Neural crest cell (in vitro differentiated cells): ENCODE data around the gene NOTUM. TPM values are rescaled to one million over a fixed set of nuclear protein-coding genes. Genes with fewer than 3 reads are reported as not detected.
A peak's percentile ranks its signal among the peaks of the same experiment; 100 is the strongest.
"Not testable (repeated sequence)": the region's sequence is repeated elsewhere in the genome, so short reads cannot be mapped to it uniquely, and the experiment has no call there.

Source experiments
- DNase-seq: peaks from one replicate; pipeline ENCODE4 v3.0.0; 2021; ENCODE audit warnings: low read depth, mixed read lengths, low spot score
- H3K27ac Mint-ChIP-seq: one replicate; pipeline ENCODE4 v1.8.0; 2021; ENCODE audit warnings: mild to moderate bottlenecking, mixed read lengths; ENCODE audit not compliant: unreplicated experiment
- H3K27me3 Mint-ChIP-seq: 2 replicates; pipeline ENCODE4 v1.8.0; 2021; ENCODE audit warnings: low read depth, mild to moderate bottlenecking, mixed read lengths
- H3K36me3 Mint-ChIP-seq: 2 replicates; pipeline ENCODE4 v1.8.0; 2021; ENCODE audit warnings: low read depth, mild to moderate bottlenecking, mixed read lengths
- H3K4me1 Mint-ChIP-seq: 2 replicates; pipeline ENCODE4 v1.8.0; 2021; ENCODE audit warnings: mixed read lengths
- H3K4me3 Mint-ChIP-seq: one replicate; pipeline ENCODE4 v1.8.0; 2021; ENCODE audit warnings: mild to moderate bottlenecking, mixed read lengths
- H3K9me3 Mint-ChIP-seq: 2 replicates; pipeline ENCODE4 v1.8.0; 2021; ENCODE audit warnings: mixed read lengths
- total RNA-seq: library from RNA; stranded (reverse); gene quantifications from 2 replicates; pipeline ENCODE4 v1.2.1, GENCODE V29; 2021
- TF ChIP-seq, protein P1 (sequence below): fragments of 200-600 bp; sonication (generic); conservative IDR thresholded peaks from 2 replicates; pipeline ENCODE4 v1.5.0; 2021; ENCODE audit warnings: antibody characterized with exemption, mild to moderate bottlenecking

The NOTUM gene
- total RNA-seq, 1 donor from 2014 or later: 6.3 TPM

- TF ChIP-seq, protein P1, sequence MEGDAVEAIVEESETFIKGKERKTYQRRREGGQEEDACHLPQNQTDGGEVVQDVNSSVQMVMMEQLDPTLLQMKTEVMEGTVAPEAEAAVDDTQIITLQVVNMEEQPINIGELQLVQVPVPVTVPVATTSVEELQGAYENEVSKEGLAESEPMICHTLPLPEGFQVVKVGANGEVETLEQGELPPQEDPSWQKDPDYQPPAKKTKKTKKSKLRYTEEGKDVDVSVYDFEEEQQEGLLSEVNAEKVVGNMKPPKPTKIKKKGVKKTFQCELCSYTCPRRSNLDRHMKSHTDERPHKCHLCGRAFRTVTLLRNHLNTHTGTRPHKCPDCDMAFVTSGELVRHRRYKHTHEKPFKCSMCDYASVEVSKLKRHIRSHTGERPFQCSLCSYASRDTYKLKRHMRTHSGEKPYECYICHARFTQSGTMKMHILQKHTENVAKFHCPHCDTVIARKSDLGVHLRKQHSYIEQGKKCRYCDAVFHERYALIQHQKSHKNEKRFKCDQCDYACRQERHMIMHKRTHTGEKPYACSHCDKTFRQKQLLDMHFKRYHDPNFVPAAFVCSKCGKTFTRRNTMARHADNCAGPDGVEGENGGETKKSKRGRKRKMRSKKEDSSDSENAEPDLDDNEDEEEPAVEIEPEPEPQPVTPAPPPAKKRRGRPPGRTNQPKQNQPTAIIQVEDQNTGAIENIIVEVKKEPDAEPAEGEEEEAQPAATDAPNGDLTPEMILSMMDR: no peak
- no peaks in the 10 kb centered on the region for H3K36me3 Mint-ChIP-seq
- H3K9me3 Mint-ChIP-seq: no peaks in the 10 kb centered on the region
- peak overlapping the region; percentile 29 for H3K4me3 Mint-ChIP-seq
- peaks cover 23% of the 10 kb centered on the region for H3K27me3 Mint-ChIP-seq
- no peak for DNase-seq
- no peak overlapping the region for H3K27ac Mint-ChIP-seq
- peaks cover 9% of the 10 kb centered on the region for H3K4me1 Mint-ChIP-seq
Measured at GRCh38 chr17:81956607-81957589, 4.1 kb downstream of the NOTUM start.

DNA sequence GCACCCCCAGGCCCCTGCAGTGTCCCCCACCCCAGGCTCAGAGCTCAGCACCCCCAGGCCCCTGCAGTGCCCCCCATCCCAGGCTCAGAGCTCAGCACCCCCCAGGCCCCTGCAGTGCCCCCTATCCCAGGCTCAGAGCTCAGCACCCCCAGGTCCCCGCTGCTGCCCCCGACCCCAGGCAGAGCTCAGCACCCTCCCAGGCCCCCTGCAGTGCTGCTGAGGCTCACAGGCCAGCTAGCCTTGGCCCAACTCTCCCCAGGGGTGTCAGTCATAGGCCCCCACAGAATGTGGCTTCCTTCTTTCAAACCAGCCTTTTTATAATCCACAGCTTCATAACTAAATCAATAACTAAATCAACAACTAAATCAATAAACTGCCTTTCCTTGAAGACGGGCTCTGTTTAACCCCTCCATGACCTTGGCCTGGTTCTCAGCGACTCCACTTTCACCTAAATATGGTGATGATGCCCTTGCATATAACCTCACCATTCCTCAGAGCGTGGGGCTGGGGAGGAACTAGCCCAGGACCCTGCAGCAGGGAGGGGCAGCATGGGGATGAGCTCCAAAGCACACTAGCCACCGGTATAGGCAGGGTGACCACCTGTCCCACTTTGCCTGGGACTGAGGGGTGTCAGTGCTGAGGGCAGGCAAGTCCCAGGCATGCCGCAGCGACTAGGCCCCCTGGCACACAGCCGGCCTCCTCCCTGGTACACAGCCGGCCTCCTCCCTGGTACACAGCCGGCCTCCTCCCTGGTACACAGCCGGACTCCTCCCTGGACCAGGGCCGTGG is 5.0 kb downstream of the NOTUM start:
- H3K27ac Mint-ChIP-seq: peak overlapping the region; percentile 27
- no peak overlapping the region for H3K4me3 Mint-ChIP-seq
- H3K36me3 Mint-ChIP-seq: no peaks in the 10 kb centered on the region
- TF ChIP-seq, protein P1: no peak
- no peak for DNase-seq
- peaks cover 13% of the 10 kb centered on the region for H3K4me1 Mint-ChIP-seq
- no peaks in the 10 kb centered on the region for H3K9me3 Mint-ChIP-seq
- H3K27me3 Mint-ChIP-seq: peaks cover 23% of the 10 kb centered on the region

DNA sequence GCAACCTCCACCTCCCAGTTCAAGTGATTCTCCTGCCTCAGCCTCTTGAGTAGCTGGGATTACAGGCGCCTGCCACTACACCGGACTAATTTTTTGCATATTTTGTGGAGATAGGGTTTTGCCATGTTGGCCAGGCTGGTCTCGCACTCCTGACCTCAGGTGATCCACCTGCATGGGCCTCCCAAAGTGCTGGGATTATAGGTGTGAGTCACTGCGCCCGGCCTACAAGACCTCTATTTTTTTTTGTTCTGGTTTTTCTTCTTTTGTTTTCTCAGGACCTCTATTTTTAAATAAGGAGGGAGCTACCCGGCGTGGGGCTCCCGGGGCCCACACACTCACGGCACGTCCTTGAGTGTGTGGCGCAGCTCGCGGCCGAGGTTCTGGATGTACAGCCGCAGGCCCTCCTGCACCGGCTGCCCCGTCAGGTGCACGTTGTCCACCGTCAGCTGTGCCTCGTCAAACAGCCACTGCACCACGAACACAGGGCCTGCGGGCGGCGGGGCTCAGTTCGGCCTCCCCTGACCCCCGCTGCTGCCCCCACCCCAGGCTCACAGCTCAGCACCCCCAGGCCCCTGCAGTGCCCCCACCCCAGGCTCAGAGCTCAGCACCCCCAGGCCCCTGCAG is 5.8 kb downstream of the NOTUM start:
- H3K4me1 Mint-ChIP-seq: peaks cover 17% of the 10 kb centered on the region
- no peaks in the 10 kb centered on the region for H3K9me3 Mint-ChIP-seq
- TF ChIP-seq, protein P1: no peak
- peaks cover 20% of the 10 kb centered on the region for H3K27me3 Mint-ChIP-seq
- no peak for DNase-seq
- no peaks in the 10 kb centered on the region for H3K36me3 Mint-ChIP-seq
- H3K27ac Mint-ChIP-seq: peak overlapping the region; percentile 43
- no peak overlapping the region for H3K4me3 Mint-ChIP-seq

DNA sequence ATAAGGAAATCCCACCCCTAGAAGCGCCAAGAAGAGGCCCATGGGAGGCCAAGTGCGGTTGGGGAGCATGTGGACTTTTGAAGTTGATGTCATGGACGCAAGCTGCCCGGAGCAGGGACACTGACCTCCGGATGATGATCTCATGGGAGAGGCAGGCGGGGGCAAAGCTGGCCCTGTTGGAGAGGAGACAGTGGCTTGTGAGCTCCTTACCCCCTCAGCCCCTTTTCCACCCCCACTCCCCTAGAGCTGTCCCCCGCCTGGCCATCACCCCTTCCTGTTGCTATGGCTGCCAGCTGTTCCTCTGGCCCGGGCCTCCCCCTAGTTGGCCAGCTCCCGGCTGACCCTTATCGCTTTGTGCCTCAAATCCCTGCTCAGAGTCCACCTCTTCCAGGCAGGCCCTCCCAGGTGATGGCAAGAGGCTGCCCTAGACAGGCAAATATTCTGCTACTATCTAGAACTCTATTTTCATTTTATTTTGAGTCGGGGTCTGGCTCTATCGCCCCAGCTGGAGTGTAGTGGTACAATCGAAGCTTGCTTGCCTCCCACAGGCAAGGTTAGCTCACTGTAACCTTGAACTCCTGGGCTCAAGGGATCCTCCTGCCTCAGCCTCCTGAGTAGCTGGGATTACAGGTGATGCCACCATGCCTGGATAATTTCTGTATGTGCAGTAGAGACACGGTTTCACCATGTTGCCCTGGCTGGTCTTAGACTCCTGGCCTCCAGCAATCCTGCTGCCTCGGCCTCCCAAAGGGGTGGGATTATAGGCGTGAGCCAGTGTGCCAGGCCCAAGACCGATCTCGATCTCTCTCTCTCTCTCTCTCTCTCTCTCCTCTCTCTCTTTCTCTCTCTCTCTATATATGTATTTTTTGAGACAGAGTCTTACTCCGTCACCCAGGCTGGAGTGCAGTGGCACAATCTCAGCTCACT is 6.6 kb downstream of the NOTUM start:
- DNase-seq: no peak
- TF ChIP-seq, protein P1: no peak
- Mint-ChIP-seq H3K9me3 (no peaks in the 10 kb centered on the region), H3K4me3 (peak overlapping the region; percentile 15), H3K27ac (peak overlapping the region; percentile 43), H3K36me3 (no peaks in the 10 kb centered on the region), H3K4me1 (peaks cover 17% of the 10 kb centered on the region), H3K27me3 (peaks cover 20% of the 10 kb centered on the region)

- not testable (repeated sequence) for H3K27ac Mint-ChIP-seq, DNase-seq, H3K9me3 Mint-ChIP-seq, H3K36me3 Mint-ChIP-seq
- peak overlapping the region; percentile 9 for H3K4me3 Mint-ChIP-seq
- H3K4me1 Mint-ChIP-seq: peaks cover 14% of the 10 kb centered on the region
- H3K27me3 Mint-ChIP-seq: peaks cover 13% of the 10 kb centered on the region
Measured at GRCh38 chr17:81953443-81953842, 7.5 kb downstream of the NOTUM start.
